Caco-2 (cell line): ENCODE results near the gene AMPD1. TPM values are rescaled to one million over a fixed set of nuclear protein-coding genes. Genes with fewer than 3 reads are reported as not detected.
A peak's percentile ranks its signal among the peaks of the same experiment; 100 is the strongest.

ENCODE experiments used
- BruUV-seq: library from RNA; stranded (reverse); fragments of 400-500 nt; replicated peaks from 2 replicates; lab custom pipeline; 2021; lab: Mats Ljungman, UMichigan
- CTCF ChIA-PET: fragments of 300-600 bp; sonication (Branson Sonifier 250); formaldehyde crosslinking; loops from one replicate; lab custom pipeline; 2022; ENCODE audit warnings: antibody characterized with exemption; lab: Charles Lee
- POLR2A ChIA-PET: fragments of 300-600 bp; sonication (Branson Sonifier 250); formaldehyde crosslinking; loops from one replicate; lab custom pipeline; 2022; ENCODE audit warnings: antibody characterized with exemption; lab: Charles Lee
- DNase-seq, 2 experiments: peaks; one replicate each; pipeline versions ENCODE4 v3.0.0 to v3.0.0-alpha.2; 2020 to 2022
- H3K27me3 ChIP-seq: replicated peaks from 2 replicates; pipeline ENCODE4 v1.6.0; 2011; ENCODE audit warnings: low read length; ENCODE audit not compliant: control insufficient read depth, insufficient read depth
- H3K36me3 ChIP-seq: 2 replicates; pipeline ENCODE4 v1.5.1; 2011; ENCODE audit warnings: low read length; ENCODE audit not compliant: control insufficient read depth, insufficient read depth
- H3K4me1 ChIP-seq: fragments of 250-450 bp; sonication (Bioruptor Pico); 2 replicates; pipeline ENCODE4 v1.5.1; 2020; ENCODE audit warnings: mild to moderate bottlenecking
- H3K4me3 ChIP-seq: 2 replicates; pipeline ENCODE4 v1.5.1; 2011; ENCODE audit warnings: low read depth, mild to moderate bottlenecking, control low read depth, low read length
- H3K9me3 ChIP-seq: fragments of 250-450 bp; sonication (Bioruptor Pico); 2 replicates; pipeline ENCODE4 v1.5.1; 2020; ENCODE audit warnings: mild to moderate bottlenecking, moderate library complexity
- H3K27ac Mint-ChIP-seq: one replicate; pipeline ENCODE4 v1.8.0; 2022; ENCODE audit warnings: mixed read lengths; ENCODE audit not compliant: unreplicated experiment
- H3K27me3 Mint-ChIP-seq: one replicate; pipeline ENCODE4 v1.8.0; 2022; ENCODE audit warnings: mixed read lengths; ENCODE audit not compliant: insufficient read depth, unreplicated experiment
- H3K36me3 Mint-ChIP-seq: one replicate; pipeline ENCODE4 v1.8.0; 2022; ENCODE audit warnings: mild to moderate bottlenecking, mixed read lengths; ENCODE audit not compliant: insufficient read depth, unreplicated experiment
- H3K4me1 Mint-ChIP-seq: one replicate; pipeline ENCODE4 v1.8.0; 2022; ENCODE audit warnings: low read depth, mixed read lengths; ENCODE audit not compliant: unreplicated experiment
- H3K4me3 Mint-ChIP-seq: one replicate; pipeline ENCODE4 v1.8.0; 2022; ENCODE audit warnings: mild to moderate bottlenecking, moderate library complexity, mixed read lengths; ENCODE audit not compliant: unreplicated experiment
- H3K9me3 Mint-ChIP-seq: one replicate; pipeline ENCODE4 v1.8.0; 2022; ENCODE audit warnings: mixed read lengths; ENCODE audit not compliant: unreplicated experiment
- intact Hi-C: fragments of 100-400 bp; cut with micrococcal nuclease; formaldehyde crosslinking; loops from one replicate; pipeline ENCODE4 v1.10.0; 2022; ENCODE audit not compliant: unreplicated experiment
- total RNA-seq: library from RNA; stranded (reverse); gene quantifications from 2 replicates; pipeline ENCODE4 v1.2.3, GENCODE V29; 2022
- TF ChIP-seq, protein P1 (sequence below), 2 experiments: fragments of 200-600 bp in 1 of 2; IDR thresholded peaks; 1 replicate in 1 of 2; 2 replicates in 1 of 2; pipeline versions ENCODE4 v1.5.1 to v1.8.0; 2011 to 2022; ENCODE audit warnings: antibody characterized with exemption in 1 of 2, control low read depth in 1 of 2, inconsistent platforms in 1 of 2, low read depth in 1 of 2, low read length in 1 of 2, mild to moderate bottlenecking in 1 of 2, moderate library complexity in 1 of 2; ENCODE audit not compliant: insufficient read depth in 1 of 2, severe bottlenecking in 1 of 2, unreplicated experiment in 1 of 2

The AMPD1 gene
- total RNA-seq, 1 experiment from 2014 or later: not detected

DNA sequence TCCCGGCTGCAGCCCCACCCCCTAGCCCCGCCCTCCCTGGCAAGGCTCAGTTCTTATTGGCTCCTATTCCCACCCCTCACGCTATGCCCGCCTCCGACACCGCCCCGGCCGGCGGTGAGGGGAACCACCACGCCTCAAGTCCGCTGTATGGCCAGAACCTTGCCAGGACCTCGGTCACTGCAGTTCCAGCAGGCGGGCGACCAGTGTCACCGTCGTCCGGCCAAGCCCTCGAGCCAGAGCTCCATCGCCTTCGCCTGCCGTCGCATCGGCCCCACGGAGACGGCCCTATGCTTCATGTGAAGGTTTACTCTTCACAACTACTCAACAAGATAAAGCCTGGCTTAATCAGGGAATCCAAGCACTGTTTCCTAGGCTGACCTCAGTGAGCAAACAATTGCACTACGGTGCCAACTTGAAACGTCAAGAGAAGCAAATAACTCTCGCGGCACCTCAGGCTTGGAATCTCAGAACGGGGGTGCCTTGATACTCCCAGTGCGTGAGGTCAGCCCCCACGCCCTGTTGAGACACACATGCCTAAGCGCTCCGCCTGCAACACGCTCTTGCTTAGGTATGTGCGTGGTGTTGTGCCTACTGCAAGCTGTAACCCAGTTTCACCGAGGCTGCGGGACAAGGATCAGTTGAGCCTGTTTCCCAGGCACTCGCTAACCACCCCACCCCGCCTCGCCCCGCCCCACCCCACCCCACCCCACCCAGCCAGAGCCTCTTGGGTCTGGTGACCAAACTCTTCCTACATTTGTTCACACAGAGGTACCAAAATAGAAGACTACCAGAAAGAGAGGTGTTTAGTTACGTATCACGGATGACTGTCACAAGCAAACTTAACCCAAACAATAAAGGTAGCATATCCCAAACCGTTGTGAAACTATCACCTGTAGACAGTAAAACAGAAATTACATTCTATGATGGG, 25.0 kb downstream of the AMPD1 start:
- Histone ChIP-seq H3K4me1 (no peaks in the 10 kb centered on the region), H3K4me3 (peak overlapping the region; percentile 76), H3K27me3 (no peaks in the 10 kb centered on the region), H3K36me3 (no peaks in the 10 kb centered on the region), H3K9me3 (no peaks in the 10 kb centered on the region)
- peak; percentile 89 to 91 for DNase-seq
- ChIA-PET POLR2A (no interaction called here), CTCF (interaction anchor here (1.0 kb wide), 1 partner anchor 10 kb away, joined by 3 read pairs; no protein-coding TSS in a partner anchor)
- BruUV-seq: no TSS peak
- intact Hi-C loops: loop anchor here (1.0 to 2.0 kb wide), 2 partner anchors 46 to 90 kb away; partner anchors contain the start of genes BCAS2 and NRAS
- TF ChIP-seq, protein P1, sequence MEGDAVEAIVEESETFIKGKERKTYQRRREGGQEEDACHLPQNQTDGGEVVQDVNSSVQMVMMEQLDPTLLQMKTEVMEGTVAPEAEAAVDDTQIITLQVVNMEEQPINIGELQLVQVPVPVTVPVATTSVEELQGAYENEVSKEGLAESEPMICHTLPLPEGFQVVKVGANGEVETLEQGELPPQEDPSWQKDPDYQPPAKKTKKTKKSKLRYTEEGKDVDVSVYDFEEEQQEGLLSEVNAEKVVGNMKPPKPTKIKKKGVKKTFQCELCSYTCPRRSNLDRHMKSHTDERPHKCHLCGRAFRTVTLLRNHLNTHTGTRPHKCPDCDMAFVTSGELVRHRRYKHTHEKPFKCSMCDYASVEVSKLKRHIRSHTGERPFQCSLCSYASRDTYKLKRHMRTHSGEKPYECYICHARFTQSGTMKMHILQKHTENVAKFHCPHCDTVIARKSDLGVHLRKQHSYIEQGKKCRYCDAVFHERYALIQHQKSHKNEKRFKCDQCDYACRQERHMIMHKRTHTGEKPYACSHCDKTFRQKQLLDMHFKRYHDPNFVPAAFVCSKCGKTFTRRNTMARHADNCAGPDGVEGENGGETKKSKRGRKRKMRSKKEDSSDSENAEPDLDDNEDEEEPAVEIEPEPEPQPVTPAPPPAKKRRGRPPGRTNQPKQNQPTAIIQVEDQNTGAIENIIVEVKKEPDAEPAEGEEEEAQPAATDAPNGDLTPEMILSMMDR (IDR thresholded peaks at IDR 0.05; ENCODE audit: insufficient read depth in 1 of 2, low read depth in 1 of 2, low read length in 1 of 2, severe bottlenecking in 1 of 2, unreplicated experiment in 1 of 2): no peak
- H3K4me1 Mint-ChIP-seq: peaks cover 21% of the 10 kb centered on the region
- H3K4me3 Mint-ChIP-seq: peak overlapping the region; percentile 81
- no peaks in the 10 kb centered on the region for H3K9me3 Mint-ChIP-seq
- H3K27ac Mint-ChIP-seq: peak overlapping the region; percentile 59
- no peaks in the 10 kb centered on the region for H3K36me3 Mint-ChIP-seq
- H3K27me3 Mint-ChIP-seq: peaks cover 8% of the 10 kb centered on the region

DNA sequence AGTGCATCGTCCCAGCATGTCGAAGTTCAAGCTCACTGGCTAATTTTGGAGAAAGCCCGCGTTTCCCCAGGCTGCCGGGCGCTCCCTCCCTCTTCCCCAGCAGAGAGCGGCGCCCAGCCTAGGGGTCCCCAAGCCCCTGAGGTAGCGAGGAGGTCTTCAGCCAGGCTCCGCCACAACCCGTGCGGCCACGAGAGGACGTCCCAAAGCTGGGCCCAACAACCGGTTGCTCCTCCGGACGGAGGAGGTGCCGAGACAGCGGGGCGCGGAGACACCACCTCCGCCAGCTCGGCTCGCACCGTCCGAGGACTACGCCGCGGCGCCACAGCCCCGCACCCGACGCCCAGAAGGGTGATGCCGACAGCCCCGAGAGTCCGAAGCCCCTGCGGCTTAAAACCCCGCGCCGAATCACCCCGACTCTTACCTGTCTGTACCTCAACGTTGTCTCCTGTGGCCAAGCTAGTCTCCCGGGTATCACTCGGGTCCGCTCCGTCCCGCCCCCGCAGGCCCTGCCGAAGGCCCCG, 25.7 kb downstream of the AMPD1 start, which contains the start of gene DENND2C:
TSS of gene DENND2C (minus strand) at position 488 of the 521 bp plus-strand sequence. CDS start 44,065 bp downstream, outside the sequence.
- DNase-seq: no peak
- no peaks in the 10 kb centered on the region for H3K36me3 Mint-ChIP-seq
- H3K4me1 Mint-ChIP-seq: peaks cover 21% of the 10 kb centered on the region
- Histone ChIP-seq H3K27me3 (no peaks in the 10 kb centered on the region), H3K9me3 (no peaks in the 10 kb centered on the region), H3K4me1 (no peaks in the 10 kb centered on the region), H3K36me3 (no peaks in the 10 kb centered on the region), H3K4me3 (peak within 1 kb of the TSS; percentile 76)
- no peaks in the 10 kb centered on the region for H3K9me3 Mint-ChIP-seq
- intact Hi-C loops: loop anchor here (1.0 to 2.0 kb wide), 2 partner anchors 47 to 89 kb away; partner anchors contain the start of genes BCAS2 and NRAS
- TF ChIP-seq, protein P1 (IDR thresholded peaks at IDR 0.05; ENCODE audit: insufficient read depth in 1 of 2, low read depth in 1 of 2, low read length in 1 of 2, severe bottlenecking in 1 of 2, unreplicated experiment in 1 of 2): peak in 1 of 2 experiments; percentile 9
- peak within 1 kb of the TSS; percentile 59 for H3K27ac Mint-ChIP-seq
- ChIA-PET POLR2A (no interaction called here), CTCF (interaction anchor here (1.0 kb wide), 1 partner anchor 9 kb away, joined by 3 read pairs; no protein-coding TSS in a partner anchor)
- H3K4me3 Mint-ChIP-seq: peak within 1 kb of the TSS; percentile 81
- peaks cover 5% of the 10 kb centered on the region for H3K27me3 Mint-ChIP-seq
- TSS peak; percentile 56 for BruUV-seq
